ENCODE data around the gene DNAJA2. TPM values are rescaled to one million over a fixed set of nuclear protein-coding genes. Genes with fewer than 3 reads are reported as not detected.

The DNAJA2 gene
- total RNA-seq, 1 donor from 2014 or later, result 49.8 TPM

Other genes starting within 250 kb of the DNAJA2 start
- 1.4 TPM for gene MYLK3, start 225.3 kb downstream of the DNAJA2 start, total RNA-seq (ENCODE audit: insufficient read depth, low replicate concordance)
- 21.9 TPM for gene C16orf87, start 142.5 kb downstream of the DNAJA2 start, total RNA-seq (ENCODE audit: insufficient read depth, low replicate concordance)
- 9.6 TPM for gene GPT2, start 89.3 kb downstream of the DNAJA2 start, total RNA-seq (ENCODE audit: insufficient read depth, low replicate concordance)
- gene NETO2, start 170.3 kb upstream of the DNAJA2 start, total RNA-seq (ENCODE audit: insufficient read depth, low replicate concordance), result 14.7 TPM